Measurements from ENCODE around the gene CPE. TPM values are rescaled to one million over a fixed set of nuclear protein-coding genes. Genes with fewer than 3 reads are reported as not detected.

The CPE gene
- total RNA-seq, 1 donor from 2014 or later, result 24.0 TPM

DNA sequence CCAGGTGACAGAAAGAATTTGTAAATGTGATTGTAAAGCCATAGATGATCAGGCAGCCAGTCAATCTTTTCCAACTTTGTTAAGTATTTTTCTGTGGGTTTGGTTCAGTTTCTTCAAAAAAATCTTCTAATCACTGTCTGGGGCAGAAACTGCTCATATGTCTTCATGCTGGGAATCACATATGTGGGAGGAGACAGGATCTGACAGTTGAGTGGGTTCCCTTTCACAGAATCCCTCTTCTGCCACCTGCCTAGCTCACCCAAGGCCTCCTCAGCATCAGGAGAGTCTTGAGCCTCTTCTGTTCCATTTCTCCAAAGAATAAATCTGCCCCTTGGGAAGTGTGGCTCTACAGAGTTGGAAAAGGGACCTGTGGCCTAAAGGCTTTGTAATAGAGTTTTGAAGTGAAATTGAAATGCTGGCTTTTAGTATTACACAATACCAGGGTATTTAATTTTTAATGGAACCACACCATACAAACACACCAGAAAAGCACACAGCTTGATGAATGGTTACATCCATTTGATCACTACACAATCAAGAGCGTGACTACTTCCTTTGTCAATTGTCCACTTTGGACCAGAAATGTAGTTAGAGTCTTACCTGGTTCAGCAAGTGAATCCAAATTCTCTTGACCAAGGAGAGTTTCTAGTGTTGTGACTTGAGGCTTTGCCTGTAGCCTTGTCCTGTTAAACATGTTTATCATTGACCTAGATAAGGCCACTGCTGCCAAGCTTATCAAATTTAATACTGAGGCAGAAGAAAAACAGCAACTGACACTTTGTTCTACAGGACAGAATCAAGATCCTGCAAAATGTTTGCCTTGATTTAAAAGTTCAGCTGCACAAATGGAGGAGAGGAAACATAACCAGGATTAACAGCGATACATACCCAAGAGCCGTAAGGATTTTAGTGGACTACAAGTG, 30.9 kb upstream of the CPE start:
- no peak for TF ChIP-seq CTCF (IDR thresholded peaks at IDR 0.05; ENCODE audit: insufficient read depth, low read length, severe bottlenecking)
- no peak for FAIRE-seq
- no peak overlapping the region for H3K4me3 ChIP-seq (ENCODE audit: low read depth, low read length)

GRCh38 chr4:165351359-165352130, 27.3 kb upstream of the CPE start:
- DNase-seq (ENCODE audit: low read depth) (no peak), FAIRE-seq (no peak)
- Histone ChIP-seq H3K27me3 (ENCODE audit: control insufficient read depth, insufficient read depth, low read length) (no peaks in the 10 kb centered on the region), H3K36me3 (ENCODE audit: control insufficient read depth, insufficient read depth, low read length) (no peaks in the 10 kb centered on the region), H3K4me3 (ENCODE audit: low read depth, low read length) (no peak overlapping the region)
- TF ChIP-seq CTCF (IDR thresholded peaks at IDR 0.05; ENCODE audit: insufficient read depth, low read length, severe bottlenecking), result no peak

More for the DNA sequence above, 30.9 kb upstream of the CPE start:
- Histone ChIP-seq H3K36me3 (ENCODE audit: control insufficient read depth, insufficient read depth, low read length) (no peaks in the 10 kb centered on the region), H3K27me3 (ENCODE audit: control insufficient read depth, insufficient read depth, low read length) (no peaks in the 10 kb centered on the region)
- DNase-seq (ENCODE audit: low read depth), result no peak

GRCh38 chr4:165355900-165356300, 22.9 kb upstream of the CPE start:
- no peaks in the 10 kb centered on the region for H3K27me3 ChIP-seq (ENCODE audit: control insufficient read depth, insufficient read depth, low read length)
- FAIRE-seq, result no peak
- TF ChIP-seq CTCF (IDR thresholded peaks at IDR 0.05; ENCODE audit: insufficient read depth, low read length, severe bottlenecking), result peak; percentile 57
- DNase-seq (ENCODE audit: low read depth), result peak; percentile 55
- H3K36me3 ChIP-seq (ENCODE audit: control insufficient read depth, insufficient read depth, low read length), result no peaks in the 10 kb centered on the region
- no peak overlapping the region for H3K4me3 ChIP-seq (ENCODE audit: low read depth, low read length)

GRCh38 chr4:165359506-165359905, 19.3 kb upstream of the CPE start:
- Histone ChIP-seq H3K4me3 (ENCODE audit: low read depth, low read length) (no peak overlapping the region), H3K36me3 (ENCODE audit: control insufficient read depth, insufficient read depth, low read length) (no peaks in the 10 kb centered on the region), H3K27me3 (ENCODE audit: control insufficient read depth, insufficient read depth, low read length) (no peaks in the 10 kb centered on the region)
- no peak for TF ChIP-seq CTCF (IDR thresholded peaks at IDR 0.05; ENCODE audit: insufficient read depth, low read length, severe bottlenecking)
- peak; percentile 69 for DNase-seq (ENCODE audit: low read depth)
- no peak for FAIRE-seq

GRCh38 chr4:165360041-165360695, 18.6 kb upstream of the CPE start:
- no peak for FAIRE-seq
- H3K36me3 ChIP-seq (ENCODE audit: control insufficient read depth, insufficient read depth, low read length), result no peaks in the 10 kb centered on the region
- DNase-seq (ENCODE audit: low read depth), result no peak
- no peak overlapping the region for H3K4me3 ChIP-seq (ENCODE audit: low read depth, low read length)
- no peaks in the 10 kb centered on the region for H3K27me3 ChIP-seq (ENCODE audit: control insufficient read depth, insufficient read depth, low read length)
- no peak for TF ChIP-seq CTCF (IDR thresholded peaks at IDR 0.05; ENCODE audit: insufficient read depth, low read length, severe bottlenecking)

Data from bronchial epithelial cell (primary cell).